K562 (cell line): ENCODE measurements around the gene GNAI3. TPM values are rescaled to one million over a fixed set of nuclear protein-coding genes. Genes with fewer than 3 reads are reported as not detected.

Experiments used
- ATAC-seq: fragments of 200-7000 bp; cut with Tn5 transposase; 3 replicates; pipeline ENCODE4 v1.9.1; 2020; ENCODE audit warnings: moderate library complexity
- BruUV-seq: library from RNA; stranded (reverse); fragments of 400-500 nt; replicated peaks from 2 replicates; lab custom pipeline; 2021; lab: Mats Ljungman, UMichigan
- CTCF ChIA-PET: fragments of 300-600 bp; formaldehyde crosslinking; extraction: SDS; loops from one replicate; lab custom pipeline; 2021; ENCODE audit warnings: low intra/inter-chr PET ratio; lab: Yijun Ruan, JAX
- POLR2A ChIA-PET: fragments of 300-600, 350-650 bp; sonication (Branson Sonifier 250); formaldehyde crosslinking; extraction: SDS; loops from one replicate; lab custom pipeline; 2021; ENCODE audit warnings: antibody characterized with exemption, inconsistent platforms; lab: Yijun Ruan, JAX
- DNase-seq, 4 experiments: peaks; one replicate each; pipeline versions ENCODE4 v3.0.0 to v3.0.0-alpha.2; 2011 to 2018; ENCODE audit warnings: low spot score in 3 of 4, mixed read lengths in 3 of 4; ENCODE audit errors: extremely low read depth in 1 of 4
- FAIRE-seq: peaks from 2 replicates; lab custom pipeline; 2011; peaks lifted over from hg19 to GRCh38; lab: Jason Lieb, UNC
- H2AFZ ChIP-seq: 2 replicates; pipeline ENCODE4 v1.6.0; 2011; ENCODE audit warnings: low read depth, low read length, control low read depth, inconsistent platforms
- H3K27ac ChIP-seq: fragments of 200-600 bp; 3 replicates; pipeline ENCODE4 v1.8.0; 2011; ENCODE audit warnings: low read depth, mild to moderate bottlenecking, control low read depth, inconsistent platforms, low read length, moderate library complexity, mixed read lengths; ENCODE audit errors: extremely low read depth
- H3K27me3 ChIP-seq, 2 experiments: fragments of 300-600 bp in 1 of 2; 2 replicates in 1 of 2; 3 replicates in 1 of 2; pipeline versions ENCODE4 v1.6.0 to v1.8.0; 2011; ENCODE audit warnings: inconsistent platforms in 2 of 2, low read length in 2 of 2, mild to moderate bottlenecking in 1 of 2, mixed read lengths in 1 of 2, moderate library complexity in 1 of 2; ENCODE audit not compliant: control insufficient read depth in 2 of 2, insufficient read depth in 2 of 2
- H3K36me3 ChIP-seq: fragments of 300-600 bp; 3 replicates; pipeline ENCODE4 v1.8.0; 2011; ENCODE audit warnings: mild to moderate bottlenecking, low read length, inconsistent platforms; ENCODE audit not compliant: control insufficient read depth, insufficient read depth
- H3K4me1 ChIP-seq, 2 experiments: fragments of 200-600 bp in 1 of 2; replicated peaks in 1 of 2; 2 replicates in 1 of 2; 3 replicates in 1 of 2; pipeline versions ENCODE4 v1.5.1 to v1.8.0; 2011; ENCODE audit warnings: inconsistent platforms in 2 of 2, low read length in 2 of 2, mild to moderate bottlenecking in 1 of 2, mixed read lengths in 1 of 2, moderate library complexity in 1 of 2; ENCODE audit not compliant: control insufficient read depth in 2 of 2, insufficient read depth in 2 of 2
- H3K4me2 ChIP-seq: 2 replicates; pipeline ENCODE4 v1.6.1; 2011; ENCODE audit warnings: low read length, control low read depth, inconsistent platforms, mixed read lengths; ENCODE audit not compliant: insufficient read depth
- H3K4me3 ChIP-seq: fragments of 200-600 bp; sonication (generic), shearing (Covaris generic); 2 replicates; pipeline ENCODE4 v1.5.1; 2016; ENCODE audit warnings: control low read depth, inconsistent platforms
- H3K79me2 ChIP-seq: fragments of 200-600 bp; 3 replicates; pipeline ENCODE4 v1.8.0; 2011; ENCODE audit warnings: low read length, inconsistent platforms; ENCODE audit not compliant: control insufficient read depth, insufficient read depth
- H3K9ac ChIP-seq, 2 experiments: 2 replicates each; pipeline versions ENCODE4 v1.6.0 to v1.6.1; 2011; ENCODE audit warnings: low read depth in 2 of 2, low read length in 2 of 2, control low read depth in 1 of 2, inconsistent platforms in 1 of 2, mild to moderate bottlenecking in 1 of 2, mixed read lengths in 1 of 2; ENCODE audit not compliant: insufficient read depth in 1 of 2
- H3K9me1 ChIP-seq: one replicate; pipeline ENCODE4 v1.6.0; 2011; ENCODE audit warnings: inconsistent platforms, mild to moderate bottlenecking, low read length, moderate library complexity; ENCODE audit not compliant: control insufficient read depth, insufficient read depth
- H3K9me3 ChIP-seq: replicated peaks from 2 replicates; pipeline ENCODE4 v1.5.1; 2011; ENCODE audit warnings: low read depth, low read length, inconsistent platforms; ENCODE audit not compliant: control insufficient read depth, insufficient read depth
- H4K20me1 ChIP-seq: replicated peaks from 2 replicates; pipeline ENCODE4 v1.6.1; 2011; ENCODE audit warnings: low read length, inconsistent platforms, mixed read lengths; ENCODE audit not compliant: control insufficient read depth, insufficient read depth
- BDP1 ChIP-seq: IDR thresholded peaks from 3 replicates; pipeline ENCODE4 v1.6.1; 2011; ENCODE audit not compliant: insufficient read length, insufficient read depth
- BRF2 ChIP-seq: IDR thresholded peaks from 3 replicates; pipeline ENCODE4 v1.6.1; 2011; ENCODE audit warnings: borderline replicate concordance, mild to moderate bottlenecking; ENCODE audit not compliant: insufficient read length, insufficient read depth
- CHD1 ChIP-seq: fragments of 200-600 bp; sonication (generic); IDR thresholded peaks from one replicate; pipeline ENCODE4 v1.6.1; 2012; ENCODE audit warnings: mild to moderate bottlenecking, moderate library complexity, low read length, inconsistent platforms
- EP400 ChIP-seq: fragments of 450-650 bp; IDR thresholded peaks from 2 replicates; pipeline ENCODE4 v1.6.1; 2017; ENCODE audit warnings: antibody characterized with exemption, mild to moderate bottlenecking, moderate library complexity
- FOSL1 ChIP-seq: fragments of 200-800 bp; sonication (Bioruptor generic); conservative IDR thresholded peaks from 2 replicates; pipeline ENCODE4 v1.6.1; 2016; ENCODE audit warnings: missing genetic modification characterization, missing compliant biosample characterization
- MYBL2 ChIP-seq, 2 experiments: fragments of 450-650 bp in 1 of 2; sonication (generic) in 1 of 2; formaldehyde crosslinking in 1 of 2; IDR thresholded peaks; 2 replicates each; pipeline versions ENCODE4 v1.6.1 to v1.8.1; 2017 to 2022; ENCODE audit warnings: borderline replicate concordance in 1 of 2, inconsistent platforms in 1 of 2, low read depth in 1 of 2, mild to moderate bottlenecking in 1 of 2, missing genetic modification reagents in 1 of 2, moderate library complexity in 1 of 2
- NR2C1 ChIP-seq, 2 experiments: fragments of 450-650 bp; IDR thresholded peaks; 2 replicates each; pipeline ENCODE4 v1.6.1; 2017; ENCODE audit warnings: mild to moderate bottlenecking in 2 of 2, antibody characterized with exemption in 1 of 2, inconsistent platforms in 1 of 2, missing compliant biosample characterization in 1 of 2, missing genetic modification characterization in 1 of 2
- POLR2B ChIP-seq: fragments of 450-650 bp; IDR thresholded peaks from 2 replicates; pipeline ENCODE4 v1.6.1; 2018; ENCODE audit warnings: low read depth; ENCODE audit not compliant: partially characterized antibody
- SOX6 ChIP-seq: fragments of 450-650 bp; IDR thresholded peaks from 2 replicates; pipeline ENCODE4 v1.6.1; 2014; ENCODE audit warnings: mild to moderate bottlenecking
- ZBTB2 ChIP-seq: fragments of 450-650 bp; IDR thresholded peaks from 2 replicates; pipeline ENCODE4 v1.6.1; 2016; ENCODE audit warnings: antibody characterized with exemption
- ZNF239 ChIP-seq: fragments of 250-450 bp; sonication (Bioruptor Pico); IDR thresholded peaks from 2 replicates; pipeline ENCODE4 v1.4.0; 2020; ENCODE audit warnings: mild to moderate bottlenecking
- ZNF431 ChIP-seq: sonication (generic); formaldehyde crosslinking; IDR thresholded peaks from 2 replicates; pipeline ENCODE4 v1.8.0; 2022; ENCODE audit warnings: mild to moderate bottlenecking, missing genetic modification reagents
- WGBS: fragments of 100-300 bp; shearing (Covaris generic); methylation state at CpG from one replicate; pipeline ENCODE4 v1.1.6; 2016; ENCODE audit warnings: low coverage, mixed read lengths; ENCODE audit not compliant: insufficient coverage; ENCODE audit errors: missing lambda C conversion rate; 5-methylcytosine and 5-hydroxymethylcytosine counted together
- in situ Hi-C: fragments of 300-500 bp; cut with MboI; formaldehyde crosslinking; loops from 4 replicates; pipeline ENCODE4 v1.15.0; 2018; ENCODE audit warnings: inconsistent platforms, mixed read lengths
- intact Hi-C: fragments of 100-400 bp; cut with micrococcal nuclease; formaldehyde crosslinking; loops from 2 replicates; pipeline ENCODE4 v1.14.2; 2022
- polyA plus RNA-seq, 8 experiments: library from polyadenylated mRNA; depleted of rRNA in 4 of 8; stranded (reverse) in 5 of 8; unstranded in 3 of 8; fragments of >200 nt; fragmentation: Nextera tagmentation in 2 of 8; fragmentation: Illumina TruSeq in 1 of 8; extraction: Ambion mirVana in 2 of 8; extraction: Trizol in 1 of 8; gene quantifications; 2 replicates each; pipeline versions ENCODE4 v1.2.1 to v1.2.3, GENCODE V29; 2011 to 2014; ENCODE audit warnings: inconsistent platforms in 1 of 8, missing spikeins in 1 of 8
- total RNA-seq, 7 experiments: library from RNA; depleted of rRNA in 6 of 7; stranded (reverse); fragments of >200 nt in 6 of 7; fragmentation: Illumina TruSeq in 2 of 7; extraction: Trizol in 2 of 7; gene quantifications; 2 replicates each; pipeline versions ENCODE4 v1.2.1 to v1.2.3, GENCODE V29; 2011 to 2021; ENCODE audit warnings: low replicate concordance in 1 of 7

GNAI3 gene
- total and polyA plus RNA-seq, 9 of the 15 experiments (the other 6 are each of a cell fraction or from before 2014, with no cell fraction given): 6.3 to 13.2 (median 8.9) TPM

- Histone ChIP-seq H3K4me2 (no peak overlapping the region), H3K9me1 (no peaks in the 10 kb centered on the region), H3K27ac (no peak overlapping the region), H3K79me2 (peaks cover 99% of the 10 kb centered on the region), H3K4me3 (no peak overlapping the region), H2AFZ (no peak overlapping the region), H3K4me1 (peaks cover 0 to 10% of the 10 kb centered on the region in 2 experiments; a peak in 4 of 5 replicates), H3K9ac (no peak overlapping the region), H3K9me3 (no peaks in the 10 kb centered on the region), H4K20me1 (peaks cover 5% of the 10 kb centered on the region; the same call in 1 of the 2 replicates), H3K36me3 (peaks cover 11% of the 10 kb centered on the region; the same call in 2 of the 3 replicates), H3K27me3 (no peaks in the 10 kb centered on the region)
- POLR2A ChIA-PET: interaction anchor here (0.8 to 1.0 kb wide), 3 partner anchors 9 to 63 kb away, joined by 3 read pairs; partner anchors contain the start of genes AMPD2 and GNAT2
- FAIRE-seq (no peak), DNase-seq (no peak), ATAC-seq (no peak)
- intact Hi-C loops (no loop called here), in situ Hi-C loops (no loop called here)
- no peak for TF ChIP-seq ZNF239 (CRISPR knock-in tag)
- peak; percentile 7; the same call in 1 of the 2 replicates for TF ChIP-seq FOSL1 (tag)
- TF ChIP-seq SOX6: no peak
- 83% methylated on average over 2 of the region's 2 CpGs for WGBS
- CTCF ChIA-PET: interaction anchor here (0.6 kb wide), 1 partner anchor 503 kb away, joined by 4 read pairs; no protein-coding TSS in a partner anchor
- BruUV-seq: no TSS peak
These were observed 8.1 kb downstream of the GNAI3 start for GRCh38 chr1:109556563-109556962.

GRCh38 chr1:109557520-109557919 lies 9.1 kb downstream of the GNAI3 start:
- H4K20me1 ChIP-seq: peaks cover 5% of the 10 kb centered on the region; the same call in 1 of the 2 replicates
- 11% methylated on average over 5 of the region's 5 CpGs for WGBS
- no TSS peak for BruUV-seq
- TF ChIP-seq ZBTB2 (no peak), BRF2 (no peak), POLR2B (no peak), ZNF431 (CRISPR knock-in tag) (no peak), CHD1 (no peak), EP400 (no peak), NR2C1 (IDR thresholded peaks at IDR 0.05) (peak; percentile 74), NR2C1 (tag; IDR thresholded peaks at IDR 0.05) (peak; percentile 83), MYBL2 (IDR thresholded peaks at IDR 0.05; ENCODE audit: low read depth) (no peak), MYBL2 (CRISPR knock-in tag; IDR thresholded peaks at IDR 0.05; ENCODE audit: borderline replicate concordance) (no peak), BDP1 (no peak), FOSL1 (tag) (peak; percentile 53), SOX6 (no peak)

More at GRCh38 chr1:109557520-109557919, 9.1 kb downstream of the GNAI3 start:
- no peak overlapping the region for H3K4me2 ChIP-seq
- intact Hi-C loops: no loop called here
- peaks cover 0 to 10% of the 10 kb centered on the region in 2 experiments; a peak in 4 of 5 replicates for H3K4me1 ChIP-seq
- no peak overlapping the region for H3K9ac ChIP-seq
- no peaks in the 10 kb centered on the region for H3K9me1 ChIP-seq
- H2AFZ ChIP-seq: no peak overlapping the region
- ChIA-PET CTCF (no interaction called here), POLR2A (interaction anchor here (4.8 kb wide), 1 partner anchor 8 kb away, joined by 48 read pairs; the partner anchor contains the start of gene GNAI3)
- peaks cover 99% of the 10 kb centered on the region for H3K79me2 ChIP-seq
- in situ Hi-C loops: no loop called here
- ATAC-seq: peak; percentile 38; the same call in 2 of the 3 replicates
- no peak overlapping the region for H3K27ac ChIP-seq
- no peaks in the 10 kb centered on the region for H3K27me3 ChIP-seq
- DNase-seq: peak in 1 of 4 experiments; percentile 47
- H3K4me3 ChIP-seq: no peak overlapping the region
- no peaks in the 10 kb centered on the region for H3K9me3 ChIP-seq
- no peak for FAIRE-seq
- H3K36me3 ChIP-seq: peaks cover 9% of the 10 kb centered on the region; the same call in 1 of the 3 replicates
